NK-92 (cell line): ENCODE results near the gene C16orf86.
"Not testable (repeated sequence)": the region's sequence is repeated elsewhere in the genome, so short reads cannot be mapped to it uniquely, and the experiment has no call there.

Source experiments
- DNase-seq: peaks from one replicate; lab custom pipeline; 2025; ENCODE audit not compliant: unreplicated experiment; lab: John Stamatoyannopoulos, UW

The C16orf86 gene

DNA sequence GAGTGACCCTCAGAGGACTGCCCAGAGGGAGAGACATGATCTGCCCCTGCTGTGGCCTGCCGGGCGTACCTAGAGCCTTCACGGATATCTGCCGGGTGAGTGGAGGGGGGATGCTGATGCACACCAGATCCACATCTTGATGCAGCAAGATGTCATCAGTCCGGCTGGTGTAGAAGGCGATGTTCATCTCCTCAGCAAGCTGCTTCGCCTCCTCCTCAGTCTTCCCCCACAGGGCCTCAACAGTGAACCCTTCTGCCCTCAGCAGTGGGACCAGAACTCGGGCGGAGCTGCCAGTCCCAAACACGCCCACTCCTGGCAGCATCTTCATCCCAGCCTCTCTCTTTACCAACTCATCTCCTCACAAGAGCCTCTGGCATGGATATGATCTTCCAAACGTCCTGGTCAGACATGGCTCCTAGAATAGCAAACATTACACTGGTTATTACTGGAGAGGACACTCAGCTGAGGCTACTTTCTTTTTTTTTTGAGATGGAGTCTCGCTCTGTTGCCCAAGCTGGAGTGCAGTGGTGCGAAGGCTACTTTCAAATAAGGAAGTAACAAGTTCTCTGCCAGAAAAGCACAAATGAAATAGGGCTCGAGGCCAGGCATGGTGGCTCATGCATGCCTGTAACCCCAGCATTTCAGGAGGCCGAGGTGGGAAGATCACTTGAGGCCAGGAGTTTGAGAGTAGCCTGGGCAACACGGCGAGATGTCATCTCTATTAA, 18.9 kb downstream of the C16orf86 start:
- no peak for DNase-seq

DNA sequence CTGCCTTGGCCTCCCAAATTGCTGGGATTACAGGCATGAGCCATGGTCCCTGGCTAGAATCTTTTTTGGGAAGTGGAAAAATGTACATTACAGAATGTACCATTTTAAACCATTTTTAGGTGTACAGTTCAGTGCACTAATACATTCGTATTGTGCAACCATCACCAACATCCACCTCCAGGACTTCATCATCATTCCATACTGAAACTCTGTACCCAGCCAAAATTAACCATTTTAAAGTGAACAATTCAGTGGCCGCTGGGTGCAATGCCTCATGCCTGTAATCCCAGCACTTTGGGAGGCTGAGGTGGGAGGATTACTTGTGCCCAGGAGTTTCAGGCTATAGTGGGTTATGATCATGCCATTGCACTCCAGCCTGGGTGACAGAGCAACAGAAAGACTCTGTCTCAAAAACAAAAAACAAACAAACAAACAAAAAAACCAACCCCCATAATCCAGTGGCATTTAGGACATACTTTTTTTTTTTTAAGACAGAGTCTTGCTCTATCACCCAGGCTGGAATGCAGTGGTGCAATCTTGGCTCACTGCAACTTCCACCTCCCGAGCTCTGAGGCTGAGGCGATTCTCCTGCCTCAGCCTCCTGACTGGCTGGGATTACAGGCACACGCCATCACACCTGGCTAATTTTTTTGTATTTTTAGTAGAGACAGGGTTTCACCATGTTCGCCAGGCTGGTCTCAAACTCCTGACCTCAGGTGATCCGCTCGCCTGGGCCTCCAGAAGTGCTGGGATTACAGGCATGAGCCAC, 27.1 kb downstream of the C16orf86 start:
- DNase-seq: not testable (repeated sequence)

DNA sequence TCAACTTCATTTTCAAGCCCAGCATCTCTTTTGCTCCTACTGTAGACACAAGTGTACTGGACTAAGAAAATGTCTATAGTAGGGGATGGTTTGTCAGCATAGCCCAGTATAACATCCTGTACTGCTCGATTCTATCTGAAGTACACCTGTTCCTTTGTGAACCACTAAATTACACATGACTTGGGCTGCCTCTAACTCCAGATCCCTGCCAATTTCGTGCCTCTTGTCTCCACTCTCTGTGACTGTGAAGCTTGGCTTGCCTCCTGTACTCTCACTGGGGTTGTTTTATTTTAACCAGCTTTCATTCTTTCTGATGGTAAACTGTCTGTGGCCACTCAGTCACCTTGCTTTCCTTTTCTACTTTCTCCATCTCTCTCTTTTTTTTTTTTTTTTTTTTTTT, 28.0 kb downstream of the C16orf86 start:
- no peak for DNase-seq

DNA sequence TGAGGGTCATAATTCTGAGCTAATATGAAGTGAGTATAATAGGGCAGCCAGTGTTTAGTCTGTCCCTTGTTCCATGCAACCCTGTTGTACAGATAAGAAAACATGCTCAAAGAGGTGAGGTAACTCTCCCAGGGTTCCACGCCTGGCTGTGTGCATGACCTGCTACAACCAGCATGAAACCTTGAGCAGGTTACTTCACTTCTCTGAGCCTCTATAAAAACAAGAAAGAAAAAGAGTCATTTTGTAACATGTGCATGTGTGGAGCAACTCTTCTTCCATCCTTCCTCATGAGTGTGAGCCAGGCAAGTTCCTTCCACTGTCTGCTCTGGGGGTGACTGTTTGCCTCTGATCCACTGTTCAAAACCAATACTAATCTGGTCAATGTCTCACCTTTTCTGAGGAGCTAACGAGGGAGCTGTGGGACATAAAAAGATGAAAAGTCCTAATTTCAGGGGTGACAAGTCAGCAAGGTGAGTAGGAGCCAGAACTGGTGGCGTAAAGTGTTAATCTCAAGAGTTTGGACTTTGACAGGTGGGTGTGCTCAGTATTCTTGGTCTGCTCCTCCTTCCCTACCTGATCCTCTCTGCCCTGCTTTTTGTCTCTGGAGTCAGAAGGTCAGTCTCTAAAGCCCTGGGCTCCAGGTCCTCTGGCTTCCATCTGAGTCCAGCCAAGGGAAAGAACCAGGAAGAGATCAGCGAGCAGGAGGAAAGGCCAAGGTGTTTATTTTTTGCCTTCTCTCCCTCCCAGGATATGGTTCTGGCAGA, 31.0 kb downstream of the C16orf86 start:
- no peak for DNase-seq

DNA sequence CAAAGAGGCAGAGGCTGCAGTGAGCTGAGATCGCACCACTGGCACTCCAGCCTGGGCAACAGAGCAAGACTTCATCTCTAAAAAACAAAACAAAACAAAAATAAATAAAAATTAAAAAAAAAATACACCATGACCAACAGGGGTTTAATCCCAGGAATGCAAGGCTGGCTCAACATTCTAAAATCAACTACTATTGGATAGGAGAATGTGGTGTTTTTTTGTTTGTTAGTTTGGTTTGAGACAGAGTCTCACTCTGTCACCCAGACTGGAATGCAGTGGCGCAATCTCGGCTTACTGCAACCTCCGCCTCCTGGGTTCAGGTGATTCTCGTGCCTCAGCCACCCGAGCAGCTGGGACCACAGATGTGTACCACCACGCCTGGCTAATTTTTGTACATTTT, 32.7 kb downstream of the C16orf86 start:
- DNase-seq: no peak

DNA sequence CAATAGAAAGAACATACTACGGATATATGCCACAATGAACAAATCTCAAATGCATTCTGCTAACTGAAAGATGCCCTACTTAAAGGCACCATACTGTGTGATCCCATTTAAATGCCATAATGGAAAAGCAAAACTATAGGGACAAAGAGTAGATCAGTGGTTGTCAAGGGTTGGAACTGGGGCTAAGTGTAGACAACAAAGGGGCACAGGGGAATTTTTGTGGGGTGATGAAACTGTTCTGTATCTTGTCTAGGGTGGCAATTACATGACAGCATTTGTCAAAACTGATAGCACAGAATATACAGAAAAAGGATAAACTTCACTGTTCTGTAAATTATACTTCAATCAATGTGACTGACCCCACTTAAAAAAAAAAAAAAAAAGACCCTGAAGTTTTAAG, 34.8 kb downstream of the C16orf86 start:
- DNase-seq: no peak

DNA sequence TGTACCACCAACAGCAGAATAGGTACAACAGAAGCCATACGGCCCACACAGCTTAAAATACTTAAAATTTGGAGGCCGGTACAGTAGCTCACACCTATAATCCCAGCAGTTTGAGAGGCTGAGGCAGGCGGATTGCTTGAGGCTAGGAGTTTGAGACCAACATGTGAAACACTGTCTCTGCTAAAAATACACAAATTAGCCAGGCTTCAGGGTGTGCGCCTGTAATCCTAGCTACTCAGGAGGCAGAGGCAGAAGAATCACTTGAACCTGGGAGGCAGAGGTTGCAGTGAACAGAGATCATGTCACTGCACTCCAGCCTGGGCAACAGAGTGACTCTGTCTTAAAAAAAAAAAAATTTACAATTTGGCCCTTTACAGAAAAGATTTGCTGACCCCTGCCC, 35.5 kb downstream of the C16orf86 start:
- DNase-seq: no peak

DNA sequence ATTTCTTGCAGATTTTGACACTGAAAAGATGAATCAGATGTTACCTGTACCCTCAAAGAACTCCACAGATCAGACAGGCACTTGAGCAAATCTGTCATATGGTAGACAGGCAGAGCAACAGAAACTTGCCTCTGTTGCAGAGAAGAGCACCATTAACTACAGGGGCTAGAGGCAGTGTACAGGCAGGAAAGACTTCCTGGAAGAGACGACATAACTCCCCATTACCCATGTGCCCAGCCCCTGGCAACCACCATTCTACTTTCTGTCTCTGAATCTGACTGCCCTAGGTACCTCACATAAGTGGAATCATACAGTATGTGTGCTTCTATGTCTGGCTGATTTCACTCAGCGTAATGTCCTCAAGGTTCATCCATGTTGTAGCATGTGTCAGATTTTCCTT, 37.0 kb downstream of the C16orf86 start:
- DNase-seq: no peak

DNA sequence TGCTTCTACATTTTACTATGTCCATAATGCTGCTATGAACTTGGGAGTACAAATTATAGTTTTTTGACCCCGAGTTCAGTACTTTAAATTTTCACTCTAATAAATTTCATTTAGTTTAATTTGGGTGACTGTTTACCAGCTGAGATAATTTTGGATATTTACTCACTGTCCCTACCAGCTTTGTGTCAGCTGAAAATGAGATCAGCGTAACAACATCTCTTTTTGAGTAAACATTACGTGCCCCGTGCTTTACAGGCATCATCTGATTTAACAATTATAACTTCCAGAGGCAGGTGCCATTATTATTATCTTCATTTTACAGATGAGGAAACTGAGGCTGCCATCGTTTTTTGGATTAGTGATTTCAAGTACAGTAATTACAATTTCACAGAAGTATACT, 37.5 kb downstream of the C16orf86 start:
- no peak for DNase-seq

DNA sequence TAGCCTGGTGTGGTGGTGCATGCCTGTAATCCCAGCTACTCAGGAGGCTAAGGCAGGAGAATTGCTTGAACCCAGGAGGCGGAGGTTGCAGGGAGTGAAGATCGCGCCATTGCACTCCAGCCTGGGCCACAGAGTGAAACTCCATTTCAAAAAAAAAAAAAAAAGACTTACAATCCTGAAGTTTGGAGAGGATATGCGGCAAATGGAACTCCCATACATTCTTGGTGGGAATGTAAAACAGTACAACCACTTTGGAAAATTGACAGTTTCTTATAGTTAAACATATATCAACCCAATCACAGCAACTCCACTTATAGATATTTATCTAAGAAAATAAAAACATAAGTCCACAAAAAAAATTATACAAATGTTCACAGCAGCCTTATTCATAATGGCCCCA, 40.6 kb downstream of the C16orf86 start:
- DNase-seq: no peak

DNA sequence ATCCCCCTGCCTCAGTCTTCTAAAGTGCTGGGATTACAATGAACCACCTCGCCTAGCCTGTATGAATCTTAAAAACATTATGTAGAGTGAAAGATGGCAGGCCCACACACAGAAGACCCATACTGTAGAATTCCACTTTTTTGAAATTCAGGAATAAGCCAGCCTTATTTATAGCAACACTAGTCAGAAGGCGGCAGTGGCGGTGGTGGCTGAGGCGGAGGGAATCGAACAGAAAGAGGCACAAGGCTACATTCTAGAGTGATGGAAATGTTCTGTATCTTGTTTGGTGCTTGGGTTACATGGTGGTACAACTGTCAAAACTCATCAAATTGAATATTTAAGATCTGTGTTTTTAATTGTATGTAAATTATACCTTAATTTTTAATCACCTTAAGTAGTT, 41.2 kb downstream of the C16orf86 start:
- no peak for DNase-seq

DNA sequence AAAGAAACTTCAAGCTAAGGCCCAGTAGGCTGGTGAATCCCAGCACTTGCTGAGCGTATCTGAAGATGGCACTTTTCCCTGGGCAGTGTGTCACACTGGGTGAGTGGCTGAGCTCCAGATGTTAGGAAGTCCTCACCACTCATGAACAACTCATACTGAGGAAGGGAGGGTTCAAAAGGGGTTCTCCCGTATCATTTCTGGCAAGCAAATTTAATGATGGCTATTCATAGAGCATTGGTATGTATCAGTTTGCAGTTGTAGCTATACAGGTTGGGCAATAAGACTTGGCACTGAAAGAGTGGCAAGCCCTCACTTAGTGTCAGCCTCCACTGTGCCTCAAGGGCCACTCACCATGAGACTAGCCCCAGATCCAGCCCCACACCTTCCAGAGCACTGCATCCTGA, 41.8 kb downstream of the C16orf86 start:
- no peak for DNase-seq

DNA sequence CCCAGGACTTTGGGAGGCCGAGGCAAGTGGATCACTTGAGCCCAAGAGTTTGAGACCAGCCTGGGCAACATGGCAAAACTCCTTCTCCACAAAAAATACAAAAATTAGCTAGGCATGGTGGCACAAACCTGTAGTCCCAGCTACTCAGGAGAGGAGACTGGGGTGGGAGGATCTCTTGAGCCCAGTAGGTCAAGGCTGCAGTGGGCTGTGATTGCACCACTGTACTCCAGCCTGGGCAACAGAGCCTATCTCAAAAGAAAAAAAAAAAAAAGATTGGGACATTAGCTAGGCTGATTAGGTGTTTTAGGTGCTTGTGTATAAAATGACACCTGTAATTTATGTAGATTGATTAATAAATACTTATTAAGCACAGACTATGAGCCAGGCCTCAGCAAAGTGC, 42.4 kb downstream of the C16orf86 start:
- no peak for DNase-seq

DNA sequence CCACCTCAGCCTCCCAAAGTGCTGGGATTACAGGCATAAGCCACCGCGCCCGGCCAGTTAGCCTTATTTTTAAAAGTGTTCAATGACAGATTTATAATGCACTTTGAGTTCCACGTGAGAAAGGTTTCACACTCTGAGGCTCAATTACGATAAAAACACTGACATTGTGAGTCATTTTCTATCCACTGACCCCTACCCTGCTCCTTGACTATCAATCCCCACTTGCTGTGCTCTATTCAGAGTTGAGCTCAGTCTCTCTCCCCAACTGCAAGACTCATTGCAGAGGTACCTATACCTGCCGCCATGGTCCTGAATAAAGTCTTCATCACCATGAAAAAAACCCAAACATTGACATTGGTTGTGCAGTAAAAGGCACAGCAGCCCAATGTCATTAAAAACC, 44.0 kb downstream of the C16orf86 start:
- DNase-seq: no peak

DNA sequence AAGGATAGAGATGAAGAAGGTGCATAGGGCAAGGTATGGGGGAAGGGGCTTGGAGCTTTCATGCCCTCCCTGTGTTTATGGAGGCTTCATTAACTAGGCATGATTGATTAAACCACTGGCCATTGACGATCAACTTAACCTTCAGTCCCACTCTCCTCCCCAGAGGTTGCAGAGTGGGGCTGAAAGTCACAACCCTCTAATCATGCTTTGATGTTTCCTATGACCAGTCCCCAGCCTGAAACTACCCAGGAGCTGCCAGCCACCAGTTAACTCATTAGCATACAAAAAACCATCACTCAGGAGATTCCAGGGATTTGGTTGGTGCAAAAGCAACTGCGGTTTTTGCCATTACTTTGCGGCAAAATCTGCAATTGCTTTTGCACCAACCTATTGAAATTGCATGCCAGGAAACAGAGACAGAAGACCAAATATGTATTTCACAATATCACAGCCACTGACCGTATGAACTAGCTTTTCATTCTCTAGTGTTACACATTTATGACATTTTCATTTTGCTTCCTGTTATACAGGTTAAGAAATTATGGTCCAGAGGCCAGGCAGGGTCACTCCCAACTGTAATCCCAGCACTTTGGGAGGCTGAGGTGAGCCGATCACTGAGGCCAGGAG, 47.1 kb downstream of the C16orf86 start:
- DNase-seq: no peak

DNA sequence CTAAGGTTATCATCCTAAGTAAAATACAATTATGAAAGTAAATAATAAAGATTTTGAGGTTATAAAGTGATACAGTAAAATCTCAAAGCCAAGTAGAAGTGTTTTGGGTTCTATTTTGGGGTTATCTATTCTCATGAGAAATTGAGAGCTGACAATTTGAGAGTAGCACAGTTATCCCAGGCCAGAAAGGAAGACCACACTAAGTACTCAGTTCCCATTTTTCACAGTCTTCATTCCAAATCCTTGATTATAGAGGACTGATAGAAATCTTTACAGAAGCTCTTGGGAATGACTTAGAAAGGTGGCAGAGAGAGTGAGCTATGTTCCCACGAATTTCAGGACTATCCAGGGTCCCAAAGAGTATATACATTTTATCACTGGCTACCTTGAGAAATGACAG, 47.9 kb downstream of the C16orf86 start:
- no peak for DNase-seq

DNA sequence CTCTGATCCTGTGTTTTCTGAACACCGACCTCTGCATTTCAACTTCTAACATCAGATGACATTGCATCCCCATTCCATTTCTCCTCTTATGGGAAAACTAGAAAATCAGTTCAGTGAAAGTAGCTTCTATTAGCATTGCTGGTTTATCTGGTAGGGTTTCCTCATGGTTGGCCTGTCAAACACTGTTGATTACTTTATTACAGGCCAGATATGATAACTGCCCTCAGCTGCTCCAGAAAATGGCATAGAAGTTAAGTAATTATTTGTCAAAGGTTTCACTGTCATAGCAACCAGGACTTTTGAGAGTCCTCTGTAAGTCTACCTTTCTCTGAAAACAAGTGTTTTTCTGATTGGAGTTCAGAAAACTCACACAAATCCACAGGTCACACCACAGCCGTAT, 49.5 kb downstream of the C16orf86 start:
- DNase-seq: no peak
